GM19025 (cell line): Measurements from ENCODE around the gene IFRD2.
"Not testable (repeated sequence)": the region's sequence is repeated elsewhere in the genome, so short reads cannot be mapped to it uniquely, and the experiment has no call there.

Experiments used
- ATAC-seq: cut with Tn5 transposase; IDR thresholded peaks from one replicate; pipeline ENCODE4 v1.9.1; 2021; ENCODE audit warnings: mild to moderate bottlenecking, low read depth, moderate library complexity; ENCODE audit not compliant: unreplicated experiment

Gene IFRD2

DNA sequence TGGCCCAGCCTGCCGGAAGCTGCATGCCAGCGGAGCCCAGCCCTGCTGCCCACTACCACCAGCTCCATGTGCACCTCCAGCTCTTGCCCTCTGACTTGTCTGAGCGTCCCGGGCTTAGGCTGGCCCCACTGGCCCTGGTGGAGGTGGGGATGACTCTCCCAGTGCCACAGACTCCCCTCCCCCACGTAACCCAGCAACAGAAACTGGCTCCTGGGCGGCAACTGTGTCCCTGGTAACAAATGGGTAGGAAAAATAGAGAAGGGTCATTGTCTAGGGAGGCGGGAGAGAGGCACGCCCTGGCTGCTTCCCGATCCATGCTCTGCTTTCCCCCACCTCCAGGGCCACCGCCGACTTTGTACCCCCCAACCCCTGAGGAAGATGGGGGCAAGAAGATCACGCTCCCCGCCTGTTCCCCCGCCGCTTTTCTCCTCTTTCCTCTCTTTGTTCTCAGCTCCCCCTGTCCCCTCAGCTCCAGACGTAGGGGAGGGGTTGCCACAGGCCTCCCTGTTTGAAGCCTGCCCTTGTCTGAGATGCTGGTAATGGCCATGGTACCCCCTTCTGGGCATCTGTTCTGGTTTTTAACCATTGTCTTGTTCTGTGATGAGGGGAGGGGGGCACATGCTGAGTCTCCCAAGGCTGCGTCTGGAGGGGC lies 34.1 kb downstream of the IFRD2 start:
- ATAC-seq = no peak

DNA sequence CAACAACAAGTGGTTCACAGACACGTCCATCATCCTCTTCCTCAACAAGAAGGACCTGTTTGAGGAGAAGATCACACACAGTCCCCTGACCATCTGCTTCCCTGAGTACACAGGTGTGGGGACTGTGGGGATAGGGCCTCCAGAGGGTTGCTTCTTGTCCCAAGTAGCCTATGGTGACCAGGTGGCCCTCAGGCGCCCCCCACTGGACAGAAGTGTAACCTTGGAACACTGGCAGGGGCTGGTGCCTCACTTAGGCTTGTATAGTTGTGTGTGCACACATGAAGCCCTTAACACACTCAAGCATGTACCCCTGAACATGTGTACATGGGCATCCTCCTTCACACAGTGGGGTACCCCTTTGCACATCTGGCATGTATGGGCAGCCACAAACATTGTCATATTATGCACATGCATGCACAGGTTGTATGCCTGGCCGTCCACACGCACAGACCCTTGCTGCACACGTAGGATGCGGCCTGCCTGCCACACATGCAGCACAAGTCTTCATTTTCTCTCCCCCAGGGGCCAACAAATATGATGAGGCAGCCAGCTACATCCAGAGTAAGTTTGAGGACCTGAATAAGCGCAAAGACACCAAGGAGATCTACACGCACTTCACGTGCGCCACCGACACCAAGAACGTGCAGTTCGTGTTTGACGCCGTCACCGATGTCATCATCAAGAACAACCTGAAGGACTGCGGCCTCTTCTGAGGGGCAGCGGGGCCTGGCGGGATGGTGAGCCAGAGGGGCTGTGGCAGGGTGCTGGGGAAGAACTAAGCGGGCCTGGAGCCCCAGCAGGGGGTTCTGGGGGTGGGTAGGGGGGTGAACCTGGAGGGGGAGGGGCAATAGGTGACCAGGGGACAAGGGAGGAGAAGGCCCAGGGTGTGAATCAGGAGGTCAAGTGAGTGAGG lies 35.0 kb downstream of the IFRD2 start:
- ATAC-seq = no peak

DNA sequence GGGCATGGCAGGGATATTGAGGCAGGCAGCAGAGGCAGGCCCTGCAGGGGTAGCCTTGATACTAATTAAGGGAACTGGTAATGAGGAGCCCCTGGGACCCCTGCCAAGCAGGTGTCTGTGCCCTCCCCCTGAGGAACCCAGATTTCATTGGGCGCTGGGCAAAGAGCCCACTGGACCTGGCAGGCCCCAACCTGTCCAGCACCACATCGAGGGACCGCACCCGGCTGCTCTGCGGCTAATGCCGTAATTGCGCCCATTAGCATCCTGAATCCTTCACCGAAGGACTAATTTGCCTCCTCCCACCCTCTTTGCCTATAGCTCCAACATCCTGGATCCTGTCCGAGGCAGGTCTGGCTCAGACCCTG lies 37.0 kb downstream of the IFRD2 start:
- ATAC-seq = no peak

DNA sequence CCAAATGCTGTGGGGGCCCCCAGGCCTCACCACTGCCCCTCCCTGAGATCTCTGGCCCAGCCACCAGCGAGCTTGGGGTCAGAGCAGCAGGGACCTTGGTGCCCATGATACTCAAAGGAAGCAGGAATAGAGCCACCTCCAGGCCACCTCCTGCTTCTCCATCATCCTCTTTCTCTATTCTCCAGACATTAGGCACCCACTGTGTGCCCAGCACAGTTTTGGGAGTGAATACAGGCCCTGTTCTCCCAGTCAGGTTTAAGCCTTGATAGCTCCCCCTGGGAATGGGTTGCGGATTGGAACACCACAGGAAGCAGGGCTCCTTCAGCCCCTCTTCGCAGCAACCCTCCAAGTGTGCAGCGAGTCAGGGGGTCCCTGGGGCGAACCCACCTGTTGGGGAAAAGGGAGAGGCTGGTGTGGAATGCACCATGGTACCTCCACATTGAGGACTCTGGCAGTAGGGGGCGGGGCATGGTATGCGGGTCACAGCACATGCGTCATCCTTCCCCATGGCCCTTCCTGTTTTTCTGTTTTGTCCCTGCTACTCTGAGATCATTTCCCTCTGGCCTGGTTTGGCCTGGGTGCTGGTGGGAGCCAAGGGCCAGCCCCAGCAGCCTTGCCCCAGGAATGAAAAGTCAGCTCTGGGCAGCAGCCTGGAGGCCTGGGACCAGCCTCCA lies 37.5 kb downstream of the IFRD2 start:
- ATAC-seq = no peak

DNA sequence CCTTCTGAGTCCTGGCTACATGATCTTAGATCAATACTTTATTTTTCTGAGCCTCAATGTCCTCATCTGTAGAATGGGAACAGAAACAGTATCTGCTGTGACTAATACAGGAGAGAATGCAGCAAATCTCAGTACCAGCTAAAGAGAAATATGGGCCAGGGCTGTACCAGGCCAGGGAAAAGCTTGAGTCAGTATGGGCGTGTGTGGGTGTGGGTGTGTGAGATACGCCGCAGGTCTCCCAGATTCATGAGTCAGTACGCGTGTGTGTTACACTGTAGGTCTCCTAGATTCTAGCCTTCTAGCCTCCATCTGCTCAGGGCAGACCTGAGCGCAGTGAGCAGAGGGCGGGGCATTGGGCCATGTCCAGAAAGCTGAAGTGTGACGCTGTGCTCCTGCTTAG lies 41.0 kb downstream of the IFRD2 start:
- ATAC-seq = no peak

DNA sequence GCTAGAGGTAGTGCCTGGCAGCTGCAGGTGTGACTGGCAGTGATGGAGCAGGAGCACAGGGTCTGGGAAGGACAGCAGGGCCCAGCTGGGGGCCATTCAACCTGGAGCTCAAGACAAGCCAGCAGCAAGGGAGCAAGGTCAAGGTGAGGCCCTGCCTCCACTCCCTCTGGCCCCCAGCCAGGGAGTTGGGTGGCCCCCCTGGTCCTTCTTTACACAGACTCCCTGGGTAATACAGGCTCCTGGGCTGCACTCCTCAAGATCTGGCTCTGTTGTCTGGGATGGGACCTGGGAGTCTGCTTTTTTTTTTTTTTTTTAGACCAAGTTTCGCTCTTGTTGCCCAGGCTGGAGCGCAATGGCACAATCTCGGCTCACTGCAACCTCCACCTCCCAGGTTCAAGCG lies 41.7 kb downstream of the IFRD2 start:
- ATAC-seq = no peak

DNA sequence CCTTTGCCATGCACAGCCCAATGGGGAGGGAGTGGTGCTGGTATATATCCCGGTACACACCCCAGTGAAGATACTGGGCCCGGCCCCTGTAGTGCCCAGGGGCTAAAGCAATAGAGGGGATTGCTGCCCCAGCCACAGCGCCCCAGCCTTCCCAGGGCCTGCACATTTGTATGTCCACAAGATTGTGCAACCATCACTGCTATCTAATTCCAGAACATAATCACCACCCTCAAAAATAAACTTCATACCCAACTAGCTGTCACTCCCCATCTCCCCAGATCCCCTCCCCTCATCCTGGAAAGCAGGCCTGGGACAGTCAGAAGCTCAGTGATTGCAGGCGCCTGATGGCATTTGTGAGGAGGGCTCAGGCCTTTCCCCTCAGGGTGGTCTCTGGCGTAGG lies 42.8 kb downstream of the IFRD2 start:
- ATAC-seq = no peak

DNA sequence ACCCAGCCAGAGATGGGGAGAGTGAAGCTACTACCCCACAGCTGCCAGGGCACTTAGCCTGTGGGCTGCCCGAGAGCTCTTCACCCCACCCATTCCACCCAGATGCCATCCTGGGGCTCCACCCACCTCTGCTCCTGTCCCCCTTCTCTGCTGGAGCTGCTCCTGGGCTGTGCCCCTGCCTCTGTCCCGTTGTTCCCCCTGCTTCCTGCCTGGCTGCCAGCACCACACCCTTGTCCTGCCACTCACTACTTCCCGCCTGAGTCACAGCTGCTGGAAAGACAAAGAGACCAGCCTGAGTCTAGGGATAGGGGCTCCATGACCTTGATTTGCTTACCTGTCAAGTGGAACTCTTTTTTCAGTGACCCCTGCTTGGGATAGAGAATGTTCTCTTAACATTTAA lies 43.8 kb downstream of the IFRD2 start:
- ATAC-seq = no peak

DNA sequence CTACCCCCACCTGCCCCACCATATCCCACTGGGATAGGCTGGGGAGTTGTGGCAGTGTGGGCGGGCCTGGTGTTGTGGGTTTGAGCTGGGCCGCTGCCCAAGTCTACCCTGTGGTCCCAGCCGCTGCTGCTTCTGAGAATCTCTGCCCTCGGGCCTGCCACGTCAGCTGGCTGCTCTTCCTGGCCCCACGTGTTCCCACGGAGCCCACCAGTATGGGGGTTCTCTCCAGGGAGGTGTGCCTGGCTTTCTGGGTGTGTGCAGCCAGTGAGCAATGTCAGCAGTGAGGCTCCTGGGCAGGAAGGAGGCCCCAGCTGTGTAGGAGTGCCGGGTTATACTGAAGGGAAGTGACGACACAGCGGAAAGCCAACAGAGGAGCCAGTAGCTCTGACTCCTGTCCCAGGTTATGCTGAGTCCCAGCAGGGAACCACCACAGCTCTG lies 45.7 kb downstream of the IFRD2 start:
- peak; percentile 45 for ATAC-seq

DNA sequence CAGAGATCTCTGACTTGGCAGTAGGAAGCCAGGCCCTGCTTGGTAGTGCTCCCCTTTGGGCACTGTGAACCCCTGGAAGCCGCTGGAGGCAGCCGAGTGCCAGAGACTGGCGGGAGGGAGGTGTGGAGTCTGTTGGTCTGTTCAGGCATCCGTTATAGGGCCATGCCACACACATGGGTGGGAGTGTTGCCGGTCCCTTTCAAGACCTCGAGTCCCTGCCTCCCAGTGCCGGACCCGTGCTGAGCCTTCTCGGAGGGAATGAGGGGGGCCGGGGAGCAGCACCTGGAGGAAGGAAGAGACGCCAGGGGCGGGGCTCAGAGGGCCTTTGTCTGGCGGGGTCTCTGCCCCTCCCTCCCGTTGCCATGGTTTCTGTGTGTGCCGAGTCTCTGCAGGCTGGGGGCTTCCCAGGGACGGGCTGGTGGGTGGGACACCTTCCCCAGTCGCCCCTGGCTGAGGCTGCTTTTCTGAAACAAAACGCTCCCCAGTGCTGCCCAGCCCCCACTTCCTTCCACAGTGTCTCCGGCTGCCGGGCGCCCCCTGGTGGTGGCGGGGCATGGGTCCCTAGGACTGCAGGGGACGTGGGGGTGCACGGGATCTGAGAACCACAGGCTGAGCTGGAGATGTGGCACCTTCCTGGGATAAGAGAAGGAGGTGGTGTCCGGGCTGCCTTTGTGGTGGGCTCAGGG lies 46.3 kb downstream of the IFRD2 start:
- ATAC-seq = peak; percentile 62

DNA sequence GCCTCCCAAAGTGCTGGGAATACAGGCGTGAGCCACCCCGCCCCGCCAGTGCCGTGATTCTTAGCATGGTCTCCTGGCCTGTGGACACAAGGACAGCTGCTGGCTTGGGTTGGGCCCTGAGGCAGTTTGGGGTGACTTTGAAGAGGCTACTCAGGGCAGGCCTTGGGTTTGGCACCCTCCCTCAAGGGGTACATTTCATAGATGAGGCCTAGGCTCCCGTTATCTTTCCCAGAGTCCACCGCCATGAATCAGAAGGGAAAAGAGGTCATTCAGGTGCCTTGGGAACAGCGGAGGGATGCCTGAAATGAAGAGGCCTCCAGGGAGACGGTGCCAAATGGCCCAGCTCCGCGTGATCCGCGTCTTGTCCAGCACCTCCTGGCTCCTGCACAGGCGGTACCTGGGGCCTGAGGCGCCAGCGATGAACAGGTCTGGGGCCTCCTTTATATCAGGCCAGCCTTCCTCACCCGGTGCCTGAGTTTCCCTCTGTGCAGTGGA lies 46.9 kb downstream of the IFRD2 start:
- no peak for ATAC-seq

DNA sequence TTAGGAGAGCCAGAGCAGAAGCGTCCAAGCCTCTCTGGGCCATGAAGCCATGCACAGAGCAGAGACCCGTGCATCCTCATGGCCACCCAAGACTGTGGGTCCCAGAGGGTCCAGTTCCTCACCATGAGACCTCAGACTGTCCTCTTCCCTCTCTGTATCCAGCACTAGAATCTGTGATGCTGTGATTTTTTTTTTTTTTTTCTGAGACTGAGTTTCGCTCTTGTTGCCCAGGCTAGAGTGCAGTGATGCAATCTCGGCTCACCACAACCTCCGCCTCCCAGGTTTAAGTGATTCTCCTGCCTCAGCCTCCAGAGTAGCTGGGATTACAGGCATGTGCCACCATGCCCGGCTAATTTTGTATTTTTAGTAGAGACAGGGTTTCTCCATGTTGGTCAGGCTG lies 47.4 kb downstream of the IFRD2 start:
- not testable (repeated sequence) for ATAC-seq

DNA sequence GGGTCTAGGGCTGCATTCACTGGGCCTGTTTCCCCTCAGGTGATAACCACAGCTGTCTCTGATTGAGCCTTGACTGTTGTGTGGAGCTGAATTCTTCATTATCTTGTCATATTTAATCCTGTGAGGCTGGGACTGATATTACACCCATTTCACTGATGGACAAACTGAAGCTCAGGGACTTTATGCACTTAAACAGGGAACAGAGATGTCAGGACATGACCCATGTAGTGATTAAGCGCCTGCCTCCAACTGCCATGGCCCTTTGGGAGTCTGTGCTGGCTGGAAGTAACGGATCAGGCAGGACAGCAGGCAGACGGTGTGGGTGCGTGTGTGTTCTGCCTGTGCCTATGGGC lies 48.7 kb downstream of the IFRD2 start:
- ATAC-seq = no peak

DNA sequence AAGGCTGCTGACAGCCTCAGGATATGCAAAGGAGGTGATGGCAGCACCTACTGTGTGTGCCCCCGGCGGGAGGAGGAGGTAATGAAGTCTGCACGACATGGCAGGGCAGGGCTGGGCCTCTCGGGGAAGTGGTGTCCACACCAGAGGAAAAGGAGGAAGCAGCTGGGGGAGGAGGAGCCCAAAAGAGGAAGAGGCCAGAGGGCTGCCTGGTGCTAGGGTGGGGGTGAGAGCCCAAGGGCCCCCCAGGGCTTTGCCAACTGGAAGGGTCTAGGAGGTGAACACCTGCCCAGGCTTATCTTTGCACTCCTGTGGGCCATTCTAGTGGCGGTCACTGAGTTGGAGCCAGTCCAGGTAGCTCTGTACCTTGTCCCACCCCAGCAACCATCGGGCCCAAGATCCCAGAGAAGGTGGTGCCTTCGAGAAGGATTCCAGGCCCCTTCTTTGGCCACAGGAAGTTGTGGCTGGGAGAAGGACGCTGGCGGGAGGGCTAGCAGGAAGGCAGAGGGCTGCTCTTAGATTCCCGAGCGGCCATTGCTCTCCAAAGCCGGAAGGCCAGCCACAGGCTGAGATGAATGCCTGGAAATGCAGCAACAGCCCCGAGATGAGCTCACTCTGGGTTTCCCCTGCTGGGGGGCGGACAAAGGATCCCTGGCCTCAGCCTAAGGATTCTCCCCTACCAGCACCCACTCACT lies 49.2 kb downstream of the IFRD2 start:
- ATAC-seq = no peak

DNA sequence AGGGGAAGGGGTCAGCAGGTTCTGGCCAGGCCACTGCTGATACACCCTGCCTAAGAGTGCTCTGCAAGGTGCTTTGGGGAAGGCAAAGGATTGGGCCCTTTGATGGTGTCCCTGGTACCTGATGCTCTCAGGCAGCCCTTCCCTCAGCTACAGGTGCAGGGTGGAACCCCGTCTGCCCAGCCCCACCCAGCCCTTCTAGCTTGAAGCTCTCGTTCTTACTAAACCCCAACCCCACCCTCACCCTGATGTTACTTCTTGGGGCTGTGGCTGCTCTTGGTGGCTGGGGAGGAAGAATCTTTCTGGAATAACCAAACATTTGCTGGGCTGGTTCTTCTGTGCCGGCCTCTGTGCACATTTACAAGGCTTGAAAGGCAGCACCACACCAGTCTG lies 49.9 kb downstream of the IFRD2 start:
- no peak for ATAC-seq

DNA sequence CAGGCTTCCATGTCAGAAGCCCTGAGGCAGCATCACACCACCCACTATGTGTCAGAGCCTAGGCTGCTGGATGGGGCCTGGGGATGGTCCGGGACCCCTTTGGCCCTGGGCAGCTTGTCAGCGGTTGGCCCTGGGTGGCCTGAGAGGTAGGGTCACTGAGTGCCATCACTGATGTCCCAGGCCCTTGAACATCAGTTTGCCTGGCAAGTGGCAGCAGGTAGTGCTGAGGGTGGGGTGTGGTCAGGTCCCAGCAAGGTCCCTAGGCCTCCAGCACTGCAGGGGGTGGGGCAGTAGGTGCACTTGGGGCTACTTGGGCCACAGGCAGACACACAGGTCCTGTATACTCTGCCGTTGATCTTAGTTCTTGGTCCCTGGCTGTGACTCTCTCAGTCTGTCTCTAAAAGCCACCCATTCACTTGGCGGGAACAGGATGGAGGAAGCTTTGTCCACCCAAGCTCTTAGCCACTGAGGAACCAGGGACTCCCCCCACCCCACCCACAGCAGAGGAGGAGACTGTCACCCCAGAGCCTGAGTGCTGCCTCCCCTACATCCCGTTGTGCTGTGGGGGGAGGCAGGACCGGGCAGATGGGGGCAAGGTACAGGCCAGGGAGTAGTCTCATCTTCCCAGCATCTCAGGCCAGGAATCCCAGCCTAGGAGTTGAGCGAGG lies 50.4 kb downstream of the IFRD2 start:
- ATAC-seq = no peak

DNA sequence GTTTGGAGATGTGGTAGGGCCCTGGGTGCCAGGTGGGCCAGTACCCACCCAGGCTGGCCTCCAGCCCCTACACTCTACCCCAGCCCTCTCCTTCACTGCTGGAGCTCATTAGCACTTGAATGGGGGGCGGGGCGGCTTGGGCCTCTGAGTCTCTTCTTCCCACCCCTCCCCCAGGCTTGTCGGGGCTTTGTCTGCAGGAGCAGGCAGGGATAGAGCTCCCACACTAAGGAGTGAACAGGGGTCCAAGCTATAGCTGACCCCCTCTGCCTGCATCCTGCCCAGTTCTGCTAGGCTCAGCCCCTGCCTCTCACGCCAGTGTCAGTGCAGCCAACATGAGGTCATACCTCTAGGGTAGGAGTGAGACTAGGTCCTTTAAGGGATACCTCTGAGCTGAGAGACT lies 51.1 kb downstream of the IFRD2 start:
- ATAC-seq = no peak

DNA sequence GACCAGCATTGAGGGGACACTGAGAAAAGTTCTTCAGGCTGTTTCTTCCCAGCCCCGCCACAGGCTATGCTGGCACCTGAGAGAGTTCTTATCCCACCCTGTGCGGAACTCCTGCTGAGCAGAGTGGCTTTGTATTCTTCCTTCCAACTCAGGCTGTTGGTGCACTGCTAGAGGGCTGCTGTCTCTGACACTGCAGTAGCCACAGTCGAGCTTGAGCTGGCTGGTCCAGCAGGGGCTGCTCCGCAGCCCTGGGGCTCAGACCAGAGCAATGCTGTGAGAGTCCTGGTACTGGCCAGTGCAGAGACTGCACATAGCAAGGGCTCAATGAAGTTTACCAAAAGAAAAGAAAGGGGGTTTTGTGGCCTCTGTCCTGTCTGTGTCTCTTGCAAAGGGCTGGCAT lies 52.6 kb downstream of the IFRD2 start:
- no peak for ATAC-seq

DNA sequence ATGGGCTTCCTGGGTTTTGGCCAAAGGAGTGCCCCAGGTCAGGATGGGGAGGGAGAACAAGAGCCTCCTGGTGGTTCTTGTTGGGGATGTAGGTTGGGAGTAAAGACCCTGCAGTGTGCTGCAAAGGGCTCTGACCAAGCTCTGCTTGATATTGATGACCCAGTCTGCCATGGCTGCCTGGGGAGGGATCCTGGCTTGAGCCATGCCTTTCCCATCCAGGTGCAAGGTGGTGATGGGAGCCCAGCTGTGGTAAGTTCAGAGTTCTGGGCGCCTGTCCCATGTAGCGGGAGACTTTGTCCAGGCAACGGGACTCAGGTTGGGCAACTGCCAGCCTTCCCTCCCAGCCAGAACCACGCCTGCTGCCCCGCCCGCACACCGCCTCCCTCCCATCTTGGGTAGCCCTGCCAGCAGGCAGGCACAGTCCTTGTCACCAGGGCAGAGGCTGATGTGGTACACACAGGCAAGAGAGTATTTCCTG lies 53.6 kb downstream of the IFRD2 start:
- no peak for ATAC-seq
